ENCODE data around the gene WDFY1. TPM values are rescaled to one million over a fixed set of nuclear protein-coding genes. Genes with fewer than 3 reads are reported as not detected.
A peak's percentile ranks its signal among the peaks of the same experiment; 100 is the strongest.

Gene WDFY1
- total and polyA plus RNA-seq, 9 of the 15 experiments (the other 6 are each of a cell fraction or from before 2014, with no cell fraction given): 5.4 to 27.6 (median 17.5) TPM

DNA sequence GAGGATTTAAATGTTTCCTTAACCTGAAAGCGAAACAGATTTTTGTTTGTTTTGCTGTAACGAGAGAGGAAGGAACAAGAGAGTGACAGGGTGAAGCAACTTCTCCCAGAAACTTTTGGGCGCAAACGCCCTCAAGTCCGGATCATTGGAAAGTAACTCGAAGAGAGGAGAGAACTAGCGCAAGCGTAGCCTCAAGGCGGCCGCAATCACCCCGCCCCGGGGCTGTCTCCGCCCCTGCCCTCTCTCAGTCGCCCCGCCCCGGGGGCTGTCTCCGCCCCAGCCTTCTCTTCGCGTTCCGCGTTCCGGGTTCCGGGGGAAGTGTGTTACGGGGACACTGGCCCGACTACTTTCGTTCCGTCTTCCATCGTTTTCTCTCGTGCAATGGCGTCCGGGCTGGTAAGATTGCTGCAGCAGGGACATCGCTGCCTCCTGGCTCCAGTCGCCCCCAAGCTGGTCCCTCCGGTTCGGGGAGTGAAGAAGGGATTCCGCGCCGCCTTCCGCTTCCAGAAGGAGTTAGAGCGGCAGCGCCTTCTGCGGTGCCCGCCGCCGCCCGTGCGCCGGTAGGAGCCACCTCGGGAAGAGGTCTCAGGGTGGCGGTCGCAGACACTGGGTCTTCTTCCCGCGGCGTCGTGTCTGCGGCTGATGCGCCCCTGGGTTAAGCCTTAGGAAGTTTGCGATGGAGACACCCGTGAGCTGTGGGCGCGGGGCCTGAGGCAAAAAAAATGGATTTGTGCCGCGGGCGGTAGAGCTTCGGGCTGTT is 12.1 kb upstream of the WDFY1 start, which contains the start of gene MRPL44 (continued):
- TF ChIP-seq ZNF586 (CRISPR knock-in tag; conservative IDR thresholded peaks at IDR 0.05) (no peak), KLF10 (CRISPR knock-in tag; IDR thresholded peaks at IDR 0.05) (no peak), DIDO1 (tag; IDR thresholded peaks at IDR 0.05; ENCODE audit: low read depth) (peak; percentile 98), TEAD2 (tag; IDR thresholded peaks at IDR 0.05) (no peak), NR0B1 (IDR thresholded peaks at IDR 0.05; ENCODE audit: partially characterized antibody) (no peak), ZNF785 (CRISPR knock-in tag; IDR thresholded peaks at IDR 0.05) (no peak), ZNF707 (CRISPR knock-in tag; conservative IDR thresholded peaks at IDR 0.05) (no peak), CBFB (CRISPR knock-in tag; IDR thresholded peaks at IDR 0.05) (no peak), HLTF (IDR thresholded peaks at IDR 0.05) (peak; percentile 78; the same call in 1 of the 2 replicates), TARDBP (IDR thresholded peaks at IDR 0.05) (0 out of 2 replicates have a peak, but pooled peaks have one; percentile 67), KDM2B (CRISPR knock-in tag; IDR thresholded peaks at IDR 0.05) (peak; percentile 93; the same call in 1 of the 2 replicates), GTF2A2 (tag; IDR thresholded peaks at IDR 0.05) (no peak), AFF1 (IDR thresholded peaks at IDR 0.05; ENCODE audit: low read depth in 1 of 2, partially characterized antibody in 2 of 2) (peak in 1 of 2 experiments; percentile 47), CCAR2 (IDR thresholded peaks at IDR 0.05; ENCODE audit: low read depth, low read length) (no peak), ZNF395 (CRISPR knock-in tag; IDR thresholded peaks at IDR 0.05) (no peak), BRD4 (IDR thresholded peaks at IDR 0.05) (peak; percentile 86)
- TF ChIP-seq, protein P1, sequence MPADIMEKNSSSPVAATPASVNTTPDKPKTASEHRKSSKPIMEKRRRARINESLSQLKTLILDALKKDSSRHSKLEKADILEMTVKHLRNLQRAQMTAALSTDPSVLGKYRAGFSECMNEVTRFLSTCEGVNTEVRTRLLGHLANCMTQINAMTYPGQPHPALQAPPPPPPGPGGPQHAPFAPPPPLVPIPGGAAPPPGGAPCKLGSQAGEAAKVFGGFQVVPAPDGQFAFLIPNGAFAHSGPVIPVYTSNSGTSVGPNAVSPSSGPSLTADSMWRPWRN (IDR thresholded peaks at IDR 0.05; ENCODE audit: low read depth): no peak
- TF ChIP-seq, protein P2, sequence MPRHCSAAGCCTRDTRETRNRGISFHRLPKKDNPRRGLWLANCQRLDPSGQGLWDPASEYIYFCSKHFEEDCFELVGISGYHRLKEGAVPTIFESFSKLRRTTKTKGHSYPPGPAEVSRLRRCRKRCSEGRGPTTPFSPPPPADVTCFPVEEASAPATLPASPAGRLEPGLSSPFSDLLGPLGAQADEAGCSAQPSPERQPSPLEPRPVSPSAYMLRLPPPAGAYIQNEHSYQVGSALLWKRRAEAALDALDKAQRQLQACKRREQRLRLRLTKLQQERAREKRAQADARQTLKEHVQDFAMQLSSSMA (CRISPR knock-in tag; IDR thresholded peaks at IDR 0.05): no peak
- TF ChIP-seq, protein P3, sequence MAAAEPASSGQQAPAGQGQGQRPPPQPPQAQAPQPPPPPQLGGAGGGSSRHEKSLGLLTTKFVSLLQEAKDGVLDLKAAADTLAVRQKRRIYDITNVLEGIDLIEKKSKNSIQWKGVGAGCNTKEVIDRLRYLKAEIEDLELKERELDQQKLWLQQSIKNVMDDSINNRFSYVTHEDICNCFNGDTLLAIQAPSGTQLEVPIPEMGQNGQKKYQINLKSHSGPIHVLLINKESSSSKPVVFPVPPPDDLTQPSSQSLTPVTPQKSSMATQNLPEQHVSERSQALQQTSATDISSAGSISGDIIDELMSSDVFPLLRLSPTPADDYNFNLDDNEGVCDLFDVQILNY (CRISPR knock-in tag; IDR thresholded peaks at IDR 0.05): no peak

All from K562 (cell line).